HepG2 (cell line): ENCODE results near the gene RETN. TPM values are rescaled to one million over a fixed set of nuclear protein-coding genes. Genes with fewer than 3 reads are reported as not detected.

ENCODE experiments used
- ATAC-seq: fragments of 200-7000 bp; cut with Tn5 transposase; 3 replicates; pipeline ENCODE4 v1.9.1; 2020; ENCODE audit warnings: mild to moderate bottlenecking, moderate library complexity
- BruUV-seq: library from RNA; stranded (reverse); fragments of 400-500 nt; replicated peaks from 2 replicates; lab custom pipeline; 2021; lab: Mats Ljungman, UMichigan
- CTCF ChIA-PET: fragments of 300-600 bp; formaldehyde crosslinking; extraction: SDS; loops from one replicate; lab custom pipeline; 2021; ENCODE audit warnings: low total read pairs, inconsistent platforms, low intra/inter-chr PET ratio; lab: Yijun Ruan, JAX
- POLR2A ChIA-PET: fragments of 350-600 bp; sonication (Branson Sonifier 250); formaldehyde crosslinking; loops from one replicate; lab custom pipeline; 2020; ENCODE audit warnings: antibody characterized with exemption, inconsistent platforms; lab: Yijun Ruan, JAX
- DNase-seq: peaks from one replicate; pipeline ENCODE4 v3.0.0-alpha.2; 2015; ENCODE audit warnings: low spot score
- FAIRE-seq: peaks from 3 replicates; lab custom pipeline; 2011; peaks lifted over from hg19 to GRCh38; lab: Jason Lieb, UNC
- H2AFZ ChIP-seq: one replicate; pipeline ENCODE4 v1.6.1; 2011; ENCODE audit warnings: low read length, inconsistent platforms
- H3K27ac ChIP-seq: fragments of 300-600 bp; 3 replicates; pipeline ENCODE4 v1.8.0; 2011; ENCODE audit warnings: mixed run types, mild to moderate bottlenecking, mixed read lengths, low read length, inconsistent platforms; ENCODE audit not compliant: insufficient read depth; ENCODE audit errors: extremely low read length
- H3K27me3 ChIP-seq, 2 experiments: fragments of 200-600 bp in 1 of 2; 2 replicates in 1 of 2; 3 replicates in 1 of 2; pipeline versions ENCODE4 v1.6.0 to v1.8.0; 2011; ENCODE audit warnings: low read length in 2 of 2, mild to moderate bottlenecking in 2 of 2, moderate library complexity in 2 of 2, inconsistent platforms in 1 of 2; ENCODE audit not compliant: insufficient read depth in 2 of 2, control insufficient read depth in 1 of 2
- H3K36me3 ChIP-seq, 2 experiments: fragments of 200-600 bp in 1 of 2; replicated peaks in 1 of 2; 2 replicates in 1 of 2; 3 replicates in 1 of 2; pipeline versions ENCODE4 v1.5.1 to v1.8.0; 2011; ENCODE audit warnings: low read length in 2 of 2, inconsistent platforms in 1 of 2; ENCODE audit not compliant: insufficient read depth in 2 of 2, control insufficient read depth in 1 of 2
- H3K4me1 ChIP-seq: 2 replicates; pipeline ENCODE4 v1.5.1; 2012; ENCODE audit warnings: low read length, inconsistent platforms; ENCODE audit not compliant: insufficient read depth
- H3K4me2 ChIP-seq: 2 replicates; pipeline ENCODE4 v1.6.0; 2011; ENCODE audit warnings: low read depth, low read length, inconsistent platforms
- H3K4me3 ChIP-seq, 3 experiments: fragments of 200-600 bp in 1 of 3; sonication (generic), shearing (Covaris generic) in 1 of 3; replicated peaks in 1 of 3; 2 replicates each; pipeline ENCODE4 v1.5.1; 2011 to 2016; ENCODE audit warnings: low read length in 3 of 3, inconsistent platforms in 2 of 3, low read depth in 2 of 3, mild to moderate bottlenecking in 2 of 3, control low read depth in 1 of 3, mixed read lengths in 1 of 3; ENCODE audit not compliant: insufficient read depth in 1 of 3
- H3K79me2 ChIP-seq: one replicate; pipeline ENCODE4 v1.6.1; 2011; ENCODE audit warnings: low read length, inconsistent platforms; ENCODE audit not compliant: insufficient read depth
- H3K9ac ChIP-seq: 2 replicates; pipeline ENCODE4 v1.6.0; 2011; ENCODE audit warnings: mild to moderate bottlenecking, low read depth, low read length, inconsistent platforms; ENCODE audit not compliant: insufficient read depth
- H3K9me3 ChIP-seq: 2 replicates; pipeline ENCODE4 v1.5.1; 2012; ENCODE audit warnings: mild to moderate bottlenecking, low read length
- H4K20me1 ChIP-seq: 2 replicates; pipeline ENCODE4 v1.6.0; 2011; ENCODE audit warnings: inconsistent platforms, mild to moderate bottlenecking, low read length, moderate library complexity; ENCODE audit not compliant: insufficient read depth
- HBP1 ChIP-seq: IDR thresholded peaks from 2 replicates; pipeline ENCODE4 v1.6.1; 2016; ENCODE audit warnings: low read depth, control low read depth
- IRF9 ChIP-seq: sonication (generic); formaldehyde crosslinking; IDR thresholded peaks from 2 replicates; pipeline ENCODE4 v1.8.0; 2022; ENCODE audit warnings: missing genetic modification reagents, mild to moderate bottlenecking, borderline replicate concordance
- ZNF646 ChIP-seq: sonication (generic); formaldehyde crosslinking; IDR thresholded peaks from 2 replicates; pipeline ENCODE4 v1.9.0; 2021; ENCODE audit warnings: mild to moderate bottlenecking, missing genetic modification reagents
- ZNF883 ChIP-seq: sonication (generic); formaldehyde crosslinking; IDR thresholded peaks from 2 replicates; pipeline ENCODE4 v1.5.1; 2020; ENCODE audit warnings: mild to moderate bottlenecking, missing genetic modification reagents; ENCODE audit errors: not compliant biosample characterization
- WGBS: methylation state at CpG from one replicate; pipeline ENCODE4 v1.1.6; 2017; ENCODE audit warnings: low lambda C conversion rate; 5-methylcytosine and 5-hydroxymethylcytosine counted together
- in situ Hi-C: cut with HindIII; loops from 2 replicates; pipeline ENCODE4 v1.10.0; 2017; ENCODE audit warnings: low pct_unique_long_range_greater_than_20kb; ENCODE audit not compliant: extremely low pct_ligation_motif_present
- intact Hi-C: fragments of 100-400 bp; cut with micrococcal nuclease; formaldehyde crosslinking; loops from one replicate; pipeline ENCODE4 v1.10.0; 2022; ENCODE audit not compliant: unreplicated experiment
- polyA plus RNA-seq, 8 experiments: library from polyadenylated mRNA; depleted of rRNA in 3 of 8; stranded (reverse) in 7 of 8; unstranded in 1 of 8; fragments of >200 nt; fragmentation: Illumina TruSeq in 4 of 8; extraction: Trizol in 4 of 8; gene quantifications; 2 replicates each; pipeline versions ENCODE4 v1.2.1 to v1.2.3, GENCODE V29; 2011 to 2016; ENCODE audit warnings: low read depth in 4 of 8, missing spikeins in 1 of 8, mixed read lengths in 1 of 8; ENCODE audit not compliant: insufficient read depth in 1 of 8
- total RNA-seq, 5 experiments: library from RNA; depleted of rRNA; stranded (reverse); fragments of >200 nt; fragmentation: Illumina TruSeq; extraction: Trizol; gene quantifications; 2 replicates each; pipeline ENCODE4 v1.2.3, GENCODE V29; 2016; ENCODE audit warnings: low read depth in 1 of 5

RETN gene
- total and polyA plus RNA-seq, 2 of the 13 experiments (the other 11 are each of a cell fraction or from before 2014, with no cell fraction given), result not detected

- Histone ChIP-seq H3K4me2 (no peak overlapping the region), H2AFZ (no peak overlapping the region), H3K27me3 (no peaks in the 10 kb centered on the region), H3K9me3 (no peaks in the 10 kb centered on the region), H3K79me2 (no peaks in the 10 kb centered on the region), H3K27ac (no peak overlapping the region), H3K4me1 (peaks cover 11% of the 10 kb centered on the region), H3K4me3 (no peak overlapping the region), H4K20me1 (no peaks in the 10 kb centered on the region), H3K9ac (no peak overlapping the region), H3K36me3 (no peaks in the 10 kb centered on the region)
- in situ Hi-C loops, result no loop called here
- DNase-seq, result no peak
- 78% methylated on average over 11 of the region's 15 CpGs for WGBS
- no peak for FAIRE-seq
- intact Hi-C loops, result no loop called here
- no peak for ATAC-seq
- ChIA-PET CTCF (no interaction called here), POLR2A (no interaction called here)
- no peak for TF ChIP-seq IRF9 (CRISPR knock-in tag)
- TF ChIP-seq HBP1, result no peak
- TF ChIP-seq ZNF883 (CRISPR knock-in tag), result no peak
- TF ChIP-seq ZNF646 (CRISPR knock-in tag), result no peak
- no TSS peak for BruUV-seq
Observed at GRCh38 chr19:7648265-7649014, 20.4 kb upstream of the RETN start.
